Measurements from ENCODE around the gene SLC2A9. TPM values are rescaled to one million over a fixed set of nuclear protein-coding genes. Genes with fewer than 3 reads are reported as not detected.

The SLC2A9 gene
- total RNA-seq, 1 donor from 2014 or later = 1.2 TPM

DNA sequence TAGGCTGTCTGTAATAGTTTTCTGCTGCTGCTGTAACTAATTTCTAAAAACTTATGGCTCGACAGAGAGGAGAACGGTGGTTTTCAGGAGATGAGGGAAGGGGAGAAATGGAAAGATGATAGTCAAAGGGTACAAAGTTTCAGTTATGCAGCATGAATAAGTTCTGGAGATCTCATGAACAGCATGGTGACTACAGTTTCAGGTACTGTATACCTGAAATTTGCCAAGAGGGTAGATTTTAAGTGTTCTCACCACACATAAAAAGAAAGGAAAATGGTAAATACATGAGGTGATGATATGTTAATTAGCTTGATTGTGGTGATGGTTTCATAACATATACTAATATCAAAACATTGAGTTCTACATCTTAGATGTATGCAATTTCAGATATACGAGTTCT, 205.0 kb downstream of the SLC2A9 start:
- H3K4me1 Mint-ChIP-seq = no peaks in the 10 kb centered on the region
- ATAC-seq (ENCODE audit: low read depth) (no peak), DNase-seq (no peak)
- H3K4me3 Mint-ChIP-seq = no peak overlapping the region
- ChIA-PET CTCF (interaction anchor here (0.7 kb wide), 1 partner anchor 195 kb away, joined by 3 read pairs; no protein-coding TSS in a partner anchor), POLR2A (no interaction called here)
- intact Hi-C loops (cut with micrococcal nuclease) = no loop called here
- no peaks in the 10 kb centered on the region for H3K36me3 Mint-ChIP-seq (ENCODE audit: low read depth)
- no peaks in the 10 kb centered on the region for H3K9me3 Mint-ChIP-seq
- TF ChIP-seq CTCF (IDR thresholded peaks at IDR 0.05) = no peak
- peaks cover 3% of the 10 kb centered on the region for H3K27me3 Mint-ChIP-seq
- H3K27ac Mint-ChIP-seq = no peak overlapping the region

DNA sequence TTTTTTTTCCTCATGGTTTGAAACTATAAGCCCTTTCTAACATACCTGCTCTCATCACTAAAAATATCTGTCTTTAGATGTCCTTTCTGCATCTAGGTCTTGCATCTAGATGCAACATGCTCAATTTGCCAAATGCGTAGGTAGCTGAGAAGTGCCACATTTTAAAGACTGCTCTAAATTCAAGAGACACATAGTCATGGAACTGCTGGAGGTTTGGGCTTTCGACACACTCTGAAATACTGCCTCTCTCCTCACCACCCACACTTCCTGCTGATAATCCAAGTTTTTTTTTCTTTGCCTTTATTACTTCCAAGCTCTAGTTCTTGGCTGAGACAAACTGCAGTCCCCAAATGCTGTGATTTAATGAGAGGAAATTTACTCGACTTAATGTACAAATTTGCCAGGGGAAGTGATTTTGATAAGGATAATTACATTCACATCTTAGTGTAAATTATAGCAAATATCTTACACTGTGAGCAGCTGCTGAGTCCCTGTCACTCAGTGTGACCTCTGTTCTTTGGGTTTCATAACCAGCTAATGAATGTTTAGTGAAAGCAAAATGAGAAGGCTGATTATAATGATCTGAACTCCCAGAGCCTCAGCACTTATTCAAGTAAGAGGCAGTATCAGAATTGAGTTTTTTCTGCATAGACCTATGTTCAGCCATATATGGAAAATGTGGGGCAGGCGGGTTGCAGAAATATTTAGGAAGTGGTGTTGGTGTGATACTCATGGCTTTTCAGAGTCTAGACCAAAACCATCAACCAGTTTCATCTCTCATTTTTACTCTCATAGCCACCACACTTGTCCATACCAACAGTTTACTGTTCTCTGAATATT, 208.6 kb downstream of the SLC2A9 start:
- H3K4me1 Mint-ChIP-seq = no peaks in the 10 kb centered on the region
- TF ChIP-seq CTCF (IDR thresholded peaks at IDR 0.05) = no peak
- H3K27ac Mint-ChIP-seq = no peak overlapping the region
- no peaks in the 10 kb centered on the region for H3K36me3 Mint-ChIP-seq (ENCODE audit: low read depth)
- POLR2A ChIA-PET = no interaction called here
- no peak for ATAC-seq (ENCODE audit: low read depth)
- H3K27me3 Mint-ChIP-seq = peaks cover 3% of the 10 kb centered on the region
- CTCF ChIA-PET = no interaction called here
- DNase-seq = no peak
- no peak overlapping the region for H3K4me3 Mint-ChIP-seq
- H3K9me3 Mint-ChIP-seq = no peaks in the 10 kb centered on the region
- intact Hi-C loops (cut with micrococcal nuclease) = no loop called here

GRCh38 chr4:9811806-9812205, 209.5 kb downstream of the SLC2A9 start:
- intact Hi-C loops (cut with micrococcal nuclease) = no loop called here
- no peak overlapping the region for H3K4me3 Mint-ChIP-seq
- ChIA-PET CTCF (no interaction called here), POLR2A (no interaction called here)
- ATAC-seq (ENCODE audit: low read depth) (no peak), DNase-seq (no peak)
- H3K9me3 Mint-ChIP-seq = no peaks in the 10 kb centered on the region
- H3K36me3 Mint-ChIP-seq (ENCODE audit: low read depth) = no peaks in the 10 kb centered on the region
- no peak for TF ChIP-seq CTCF (IDR thresholded peaks at IDR 0.05)
- peaks cover 6% of the 10 kb centered on the region for H3K27me3 Mint-ChIP-seq
- H3K27ac Mint-ChIP-seq = no peak overlapping the region
- H3K4me1 Mint-ChIP-seq = no peaks in the 10 kb centered on the region

DNA sequence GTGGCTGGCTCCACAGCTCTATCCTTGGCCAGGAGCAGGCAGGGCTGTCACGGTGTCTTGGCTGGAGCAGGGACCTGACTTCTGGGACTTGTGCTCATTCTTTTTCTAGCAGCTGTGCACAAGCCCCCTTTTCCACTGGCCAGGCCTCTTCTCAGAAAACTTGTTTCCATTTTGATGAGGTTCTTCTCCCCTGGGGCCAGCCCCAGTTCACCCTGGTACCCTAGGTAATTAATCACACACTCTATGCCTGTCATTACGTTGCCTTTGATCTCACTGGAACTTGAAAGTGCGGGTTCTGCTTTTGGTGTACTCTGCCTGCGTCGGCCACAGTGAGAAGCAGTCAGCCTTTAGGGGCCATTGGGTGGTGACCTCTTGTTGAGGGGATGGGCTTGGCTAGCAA, 213.2 kb downstream of the SLC2A9 start:
- Mint-ChIP-seq H3K27ac (no peak overlapping the region), H3K4me1 (no peaks in the 10 kb centered on the region), H3K4me3 (no peak overlapping the region), H3K27me3 (peaks cover 6% of the 10 kb centered on the region), H3K9me3 (no peaks in the 10 kb centered on the region), H3K36me3 (ENCODE audit: low read depth) (no peaks in the 10 kb centered on the region)
- TF ChIP-seq CTCF (IDR thresholded peaks at IDR 0.05) = no peak
- intact Hi-C loops (cut with micrococcal nuclease) = no loop called here
- ChIA-PET POLR2A (no interaction called here), CTCF (no interaction called here)
- no peak for DNase-seq
- ATAC-seq (ENCODE audit: low read depth) = no peak

GRCh38 chr4:9804918-9805317, 216.4 kb downstream of the SLC2A9 start:
- Mint-ChIP-seq H3K27me3 (peaks cover 12% of the 10 kb centered on the region), H3K27ac (no peak overlapping the region), H3K36me3 (ENCODE audit: low read depth) (no peaks in the 10 kb centered on the region), H3K9me3 (no peaks in the 10 kb centered on the region), H3K4me1 (no peaks in the 10 kb centered on the region), H3K4me3 (no peak overlapping the region)
- intact Hi-C loops (cut with micrococcal nuclease) = no loop called here
- ChIA-PET POLR2A (no interaction called here), CTCF (no interaction called here)
- no peak for ATAC-seq (ENCODE audit: low read depth)
- no peak for DNase-seq
- no peak for TF ChIP-seq CTCF (IDR thresholded peaks at IDR 0.05)
